H1 (cell line): ENCODE data around the gene MEN1. TPM values are rescaled to one million over a fixed set of nuclear protein-coding genes. Genes with fewer than 3 reads are reported as not detected.

Experiments used
- CTCF ChIA-PET: fragments of 300-600 bp; sonication (Branson Sonifier 250); formaldehyde crosslinking; loops from one replicate; lab custom pipeline; 2021; ENCODE audit not compliant: partially characterized antibody; lab: Charles Lee
- POLR2A ChIA-PET: fragments of 300-600 bp; sonication (Branson Sonifier 250); formaldehyde crosslinking; loops from one replicate; lab custom pipeline; 2021; ENCODE audit warnings: inconsistent platforms; ENCODE audit not compliant: partially characterized antibody; lab: Charles Lee
- DNase-seq, 2 experiments: peaks; one replicate each; pipeline versions ENCODE4 v3.0.0 to v3.0.0-alpha.2; 2010 to 2022; ENCODE audit warnings: low spot score in 2 of 2, low read depth in 1 of 2, mixed read lengths in 1 of 2
- FAIRE-seq: peaks from 2 replicates; lab custom pipeline; 2011; peaks lifted over from hg19 to GRCh38; lab: Jason Lieb, UNC
- H2AFZ ChIP-seq: 2 replicates; pipeline ENCODE4 v1.8.1; 2012; ENCODE audit warnings: low read length, inconsistent platforms
- H2AK5ac ChIP-seq: 2 replicates; pipeline ENCODE4 v1.6.1; 2013; ENCODE audit warnings: low read depth, low read length
- H2BK120ac ChIP-seq: replicated peaks from 2 replicates; pipeline ENCODE3; 2013; ENCODE audit warnings: low read depth, low read length, inconsistent platforms
- H2BK12ac ChIP-seq: 2 replicates; pipeline ENCODE4 v1.6.1; 2013; ENCODE audit warnings: low read depth, low read length
- H2BK15ac ChIP-seq: 2 replicates; pipeline ENCODE4 v1.6.1; 2013; ENCODE audit warnings: low read length
- H2BK20ac ChIP-seq: 2 replicates; pipeline ENCODE4 v1.6.1; 2013; ENCODE audit warnings: low read length
- H2BK5ac ChIP-seq: 2 replicates; pipeline ENCODE4 v1.6.1; 2013; ENCODE audit warnings: low read depth, low read length
- H3K14ac ChIP-seq: 2 replicates; pipeline ENCODE4 v1.6.1; 2013; ENCODE audit warnings: inconsistent platforms; ENCODE audit not compliant: insufficient read length
- H3K18ac ChIP-seq: 2 replicates; pipeline ENCODE4 v1.6.1; 2013; ENCODE audit warnings: low read length; ENCODE audit errors: extremely low read depth
- H3K23ac ChIP-seq: 2 replicates; pipeline ENCODE4 v1.6.1; 2013; ENCODE audit warnings: inconsistent platforms; ENCODE audit not compliant: insufficient read length
- H3K23me2 ChIP-seq: 2 replicates; pipeline ENCODE4 v1.6.1; 2013; ENCODE audit warnings: low read depth, low read length
- H3K27ac ChIP-seq: 2 replicates; pipeline ENCODE4 v1.6.1; 2011; ENCODE audit warnings: low read depth, low read length, inconsistent platforms
- H3K27me3 ChIP-seq, 4 experiments: replicated peaks in 1 of 4; 1 replicate in 1 of 4; 2 replicates in 3 of 4; pipeline versions ENCODE4 v1.6.1 to v1.8.1; 2011 to 2013; ENCODE audit warnings: low read length in 3 of 4, mild to moderate bottlenecking in 3 of 4, inconsistent platforms in 2 of 4, mixed read lengths in 2 of 4, moderate library complexity in 1 of 4; ENCODE audit not compliant: control insufficient read depth in 3 of 4, insufficient read depth in 3 of 4; ENCODE audit errors: extremely low read depth in 1 of 4
- H3K36me3 ChIP-seq, 4 experiments: 2 replicates each; pipeline versions ENCODE4 v1.6.1 to v1.8.1; 2011 to 2013; ENCODE audit warnings: mild to moderate bottlenecking in 4 of 4, low read length in 3 of 4, moderate library complexity in 2 of 4, control low read depth in 1 of 4, inconsistent platforms in 1 of 4; ENCODE audit not compliant: insufficient read depth in 4 of 4, control insufficient read depth in 2 of 4
- H3K4ac ChIP-seq: replicated peaks from 2 replicates; pipeline ENCODE3; 2013; ENCODE audit warnings: low read length, low read depth, mixed read lengths, inconsistent platforms; ENCODE audit not compliant: insufficient read length
- H3K4me1 ChIP-seq, 4 experiments: replicated peaks in 1 of 4; 1 replicate in 1 of 4; 2 replicates in 3 of 4; pipeline versions ENCODE4 v1.6.1 to v1.8.1; 2011 to 2013; ENCODE audit warnings: low read length in 3 of 4, inconsistent platforms in 2 of 4, mixed read lengths in 1 of 4; ENCODE audit not compliant: insufficient read depth in 4 of 4, control insufficient read depth in 3 of 4
- H3K4me2 ChIP-seq, 2 experiments: 2 replicates each; pipeline versions ENCODE4 v1.6.1 to v1.8.1; 2011 to 2013; ENCODE audit warnings: low read depth in 2 of 2, low read length in 2 of 2, control low read depth in 1 of 2, inconsistent platforms in 1 of 2, mild to moderate bottlenecking in 1 of 2; ENCODE audit not compliant: insufficient read depth in 1 of 2
- H3K4me3 ChIP-seq, 4 experiments: fragments of 200-600, 300-600 bp in 1 of 4; sonication (generic), shearing (Covaris generic), sonication (Bioruptor Twin) in 1 of 4; 2 replicates each; pipeline versions ENCODE4 v1.5.1 to v1.8.1; 2011 to 2016; ENCODE audit warnings: low read length in 4 of 4, low read depth in 3 of 4, control low read depth in 2 of 4, inconsistent platforms in 2 of 4, mild to moderate bottlenecking in 2 of 4, mixed read lengths in 1 of 4, moderate library complexity in 1 of 4; ENCODE audit not compliant: insufficient read depth in 2 of 4; ENCODE audit errors: extremely low read depth in 1 of 4
- H3K56ac ChIP-seq: replicated peaks from 2 replicates; pipeline ENCODE3; 2013; ENCODE audit warnings: low read depth, mild to moderate bottlenecking, mixed read lengths, low read length, inconsistent platforms; ENCODE audit not compliant: insufficient read length
- H3K79me1 ChIP-seq: 2 replicates; pipeline ENCODE4 v1.6.1; 2013; ENCODE audit warnings: low read depth, low read length, control low read depth
- H3K79me2 ChIP-seq, 2 experiments: 2 replicates each; pipeline versions ENCODE4 v1.6.1 to v1.8.1; 2012 to 2013; ENCODE audit warnings: low read length in 2 of 2, mild to moderate bottlenecking in 2 of 2, inconsistent platforms in 1 of 2; ENCODE audit not compliant: insufficient read depth in 2 of 2, control insufficient read depth in 1 of 2
- H3K9ac ChIP-seq, 4 experiments: replicated peaks in 1 of 4; 1 replicate in 1 of 4; 2 replicates in 3 of 4; pipeline versions ENCODE4 v1.6.1 to v1.8.1; 2011 to 2013; ENCODE audit warnings: low read depth in 3 of 4, low read length in 3 of 4, control low read depth in 2 of 4, mild to moderate bottlenecking in 2 of 4, moderate library complexity in 2 of 4, inconsistent platforms in 1 of 4; ENCODE audit errors: extremely low read depth in 1 of 4
- H3K9me3 ChIP-seq, 2 experiments: 2 replicates each; pipeline versions ENCODE4 v1.6.1 to v1.8.1; 2012 to 2013; ENCODE audit warnings: mild to moderate bottlenecking in 2 of 2, moderate library complexity in 2 of 2, control low read depth in 1 of 2, inconsistent platforms in 1 of 2, low read depth in 1 of 2, low read length in 1 of 2, mixed read lengths in 1 of 2; ENCODE audit not compliant: insufficient read depth in 2 of 2
- H4K20me1 ChIP-seq, 2 experiments: replicated peaks in 1 of 2; 2 replicates each; pipeline versions ENCODE3 to v1.8.1; 2011 to 2013; ENCODE audit warnings: inconsistent platforms in 2 of 2, low read length in 2 of 2, mild to moderate bottlenecking in 1 of 2; ENCODE audit not compliant: insufficient read depth in 2 of 2, control insufficient read depth in 1 of 2
- H4K5ac ChIP-seq: 2 replicates; pipeline ENCODE4 v1.6.1; 2013; ENCODE audit warnings: low read length, low read depth, mixed read lengths, inconsistent platforms; ENCODE audit not compliant: insufficient read length
- H4K8ac ChIP-seq: 2 replicates; pipeline ENCODE4 v1.8.0; 2013; ENCODE audit warnings: mild to moderate bottlenecking, moderate library complexity, low read length, inconsistent platforms; ENCODE audit not compliant: insufficient read depth; ENCODE audit errors: extremely low read depth
- H4K91ac ChIP-seq: replicated peaks from 2 replicates; pipeline ENCODE3; 2013; ENCODE audit warnings: low read length, mixed read lengths, inconsistent platforms; ENCODE audit not compliant: insufficient read length
- BCL11A ChIP-seq, 2 experiments: IDR thresholded peaks; one replicate each; pipeline ENCODE4 v1.6.1; 2011; ENCODE audit warnings: low read depth in 2 of 2, low read length in 2 of 2, mild to moderate bottlenecking in 2 of 2
- CEBPB ChIP-seq: IDR thresholded peaks from 2 replicates; pipeline ENCODE4 v1.6.1; 2012; ENCODE audit warnings: low read depth, low read length
- E2F6 ChIP-seq: IDR thresholded peaks from 2 replicates; pipeline ENCODE4 v1.6.1; 2012; ENCODE audit warnings: inconsistent platforms
- HDAC2 ChIP-seq, 2 experiments: fragments of 300-600 bp in 1 of 2; sonication (generic) in 1 of 2; IDR thresholded peaks; 2 replicates each; pipeline ENCODE4 v1.6.1; 2011 to 2012; ENCODE audit warnings: low read depth in 2 of 2, low read length in 2 of 2, mild to moderate bottlenecking in 2 of 2, moderate library complexity in 2 of 2, borderline replicate concordance in 1 of 2, inconsistent platforms in 1 of 2
- JUND ChIP-seq: IDR thresholded peaks from 2 replicates; pipeline ENCODE4 v1.6.1; 2011; ENCODE audit warnings: mild to moderate bottlenecking, improper control_type of control experiment, low read length
- KDM4A ChIP-seq: IDR thresholded peaks from one replicate; pipeline ENCODE4 v1.7.1; 2012; ENCODE audit warnings: low read depth, mild to moderate bottlenecking, moderate library complexity, low read length, inconsistent platforms; ENCODE audit not compliant: severe bottlenecking
- KDM5A ChIP-seq: fragments of 200-600 bp; IDR thresholded peaks from 2 replicates; pipeline ENCODE4 v1.7.1; 2012; ENCODE audit warnings: mild to moderate bottlenecking, low read length, inconsistent platforms, mixed read lengths
- PHF8 ChIP-seq: fragments of 200-600 bp; sonication (generic); conservative IDR thresholded peaks from 2 replicates; pipeline ENCODE4 v1.7.1; 2012; ENCODE audit warnings: low read depth, mild to moderate bottlenecking, inconsistent platforms, low read length, moderate library complexity
- POLR2A ChIP-seq, 2 experiments: IDR thresholded peaks; 1 replicate in 1 of 2; 2 replicates in 1 of 2; pipeline ENCODE4 v1.6.1; 2011; ENCODE audit warnings: low read depth in 2 of 2, low read length in 2 of 2, mild to moderate bottlenecking in 2 of 2; ENCODE audit errors: control extremely low read depth in 1 of 2
- TBP ChIP-seq: IDR thresholded peaks from 2 replicates; pipeline ENCODE4 v1.6.1; 2011; ENCODE audit warnings: low read depth, low read length, improper control_type of control experiment
- YY1 ChIP-seq: IDR thresholded peaks from 2 replicates; pipeline ENCODE4 v1.6.1; 2011; ENCODE audit warnings: low read depth, mild to moderate bottlenecking, low read length
- ZNF274 ChIP-seq: IDR thresholded peaks from 2 replicates; pipeline ENCODE4 v1.7.0; 2012; ENCODE audit warnings: low read length, borderline replicate concordance; ENCODE audit errors: extremely low read depth
- WGBS, 2 experiments: shearing (Covaris generic) in 1 of 2; methylation state at CpG; one replicate each; pipeline versions ENCODE4 v1.1.6 to v1.1.7; 2013 to 2015; ENCODE audit warnings: low lambda C conversion rate in 2 of 2, mixed read lengths in 2 of 2, inconsistent platforms in 1 of 2, low coverage in 1 of 2, missing lambda C conversion rate in 1 of 2; ENCODE audit not compliant: insufficient replicate concordance in 2 of 2, insufficient coverage in 1 of 2, insufficient read length in 1 of 2; ENCODE audit errors: extremely low coverage in 1 of 2, missing lambda C conversion rate in 1 of 2; 5-methylcytosine and 5-hydroxymethylcytosine counted together
- polyA plus RNA-seq, 7 experiments: library from polyadenylated mRNA; depleted of rRNA in 3 of 7; stranded (reverse) in 5 of 7; unstranded in 2 of 7; fragments of >200 nt in 5 of 7; fragments of 200-250 nt in 2 of 7; gene quantifications; 1 replicate in 5 of 7; 2 replicates in 1 of 7; 4 replicates in 1 of 7; pipeline versions ENCODE4 v1.2.1 to v1.2.3, GENCODE V29; 2011 to 2013; ENCODE audit warnings: missing spikeins in 2 of 7, mixed read lengths in 2 of 7
- total RNA-seq: library from RNA; stranded (reverse); fragmentation: NEBNext Ultra II Directional; extraction: Animal tissue kit (Norgen Biotek cat#: 25700); gene quantifications from 2 replicates; pipeline ENCODE4 v1.2.1, GENCODE V29; 2021

Gene MEN1
- total and polyA plus RNA-seq, 2 of the 8 experiments (the other 6 are each of a cell fraction or from before 2014, with no cell fraction given), result 47.2 to 56.3 TPM

GRCh38 chr11:64842366-64842759, 32.0 kb upstream of the MEN1 start:
- peaks cover 9% of the 10 kb centered on the region for H3K23me2 ChIP-seq
- H4K91ac ChIP-seq, result peak overlapping the region; percentile 22
- H3K4me1 ChIP-seq, result peaks cover 0 to 30% (median 21%) of the 10 kb centered on the region in 4 experiments; a peak in 6 of 7 replicates
- ChIA-PET CTCF (interaction anchor here (0.6 to 32.3 kb wide), 7 partner anchors 19 to 495 kb away, joined by 3 to 1058 read pairs (median 3); partner anchors contain the start of genes ARL2 and EHD1), POLR2A (interaction anchor here (0.7 to 3.1 kb wide), 5 partner anchors 12 to 36 kb away, joined by 3 to 13 read pairs (median 3); partner anchors contain the start of genes EHD1 and MEN1)
- H2BK20ac ChIP-seq, result 0 out of 2 replicates have a peak overlapping the region, but pooled peaks have one; percentile 72
- H3K4ac ChIP-seq, result peak overlapping the region; percentile 0
- no peak overlapping the region for H3K56ac ChIP-seq
- no peak overlapping the region for H2BK15ac ChIP-seq
- peak overlapping the region; percentile 84 to 91; a peak in 3 of 4 replicates for H3K4me2 ChIP-seq
- H2BK120ac ChIP-seq, result no peak overlapping the region
- peaks cover 0 to 3% of the 10 kb centered on the region in 2 experiments; a peak in 1 of 4 replicates for H3K79me2 ChIP-seq
- H3K79me1 ChIP-seq, result no peaks in the 10 kb centered on the region; the same call in 1 of the 2 replicates
- no peak overlapping the region for H3K18ac ChIP-seq
- H3K9ac ChIP-seq, result peak overlapping the region in 2 of 4 experiments; percentile 49 to 54; a peak in 4 of 7 replicates
- no peak overlapping the region for H3K14ac ChIP-seq
- no peak overlapping the region for H2AFZ ChIP-seq
- peaks cover 0 to 5% of the 10 kb centered on the region in 2 experiments for H4K20me1 ChIP-seq
- H3K23ac ChIP-seq, result no peak overlapping the region
- H3K27me3 ChIP-seq, result no peaks in the 10 kb centered on the region
- peak overlapping the region; percentile 54; the same call in 1 of the 2 replicates for H2AK5ac ChIP-seq
- H3K27ac ChIP-seq, result peak overlapping the region; percentile 78
- no peaks in the 10 kb centered on the region for H3K9me3 ChIP-seq
- FAIRE-seq (no peak), DNase-seq (no peak)
- H2BK5ac ChIP-seq, result peak overlapping the region; percentile 82
- peak overlapping the region; percentile 30; the same call in 1 of the 2 replicates for H2BK12ac ChIP-seq
- 68% methylated on average over 6 of the region's 6 CpGs; no CpG with 5 or more reads in 1 of the 2 experiments for WGBS, 2 experiments
- peak overlapping the region; percentile 15; the same call in 1 of the 2 replicates for H4K8ac ChIP-seq
- H4K5ac ChIP-seq, result peak overlapping the region; percentile 4
- H3K36me3 ChIP-seq, result peaks cover 3 to 10% (median 7%) of the 10 kb centered on the region in 4 experiments; a peak in 4 of 8 replicates
- peak overlapping the region in 2 of 4 experiments; percentile 23 to 94; a peak in 1 of 8 replicates for H3K4me3 ChIP-seq
- no peak for TF ChIP-seq CEBPB
- TF ChIP-seq ZNF274, result no peak
- TF ChIP-seq POLR2A (IDR thresholded peaks at IDR 0.05; ENCODE audit: control extremely low read depth in 1 of 2, low read depth in 2 of 2, low read length in 2 of 2), result no peak
- no peak for TF ChIP-seq TBP
- TF ChIP-seq E2F6, result no peak
- no peak for TF ChIP-seq PHF8
- no peak for TF ChIP-seq YY1
- no peak for TF ChIP-seq HDAC2 (IDR thresholded peaks at IDR 0.05; ENCODE audit: borderline replicate concordance in 1 of 2, low read depth in 2 of 2, low read length in 2 of 2)
- no peak for TF ChIP-seq KDM5A
- no peak for TF ChIP-seq BCL11A (IDR thresholded peaks at IDR 0.05; ENCODE audit: low read depth in 2 of 2, low read length in 2 of 2)
- no peak for TF ChIP-seq KDM4A
- TF ChIP-seq JUND, result no peak
